OCI-LY1 (cell line): ENCODE data around the gene KIF16B.

Experiments used
- H2AFZ ChIP-seq: fragments of 200-600 bp; sonication (generic), shearing (Covaris generic); 2 replicates; pipeline ENCODE4 v1.6.0; 2014; ENCODE audit warnings: antibody characterized with exemption, mild to moderate bottlenecking, low read length
- H3F3A ChIP-seq: fragments of 200-600 bp; sonication (generic), shearing (Covaris generic); 2 replicates; pipeline ENCODE4 v1.6.0; 2014; ENCODE audit warnings: mild to moderate bottlenecking, antibody characterized with exemption, low read length, moderate library complexity; ENCODE audit not compliant: insufficient read depth
- H3K27ac ChIP-seq: fragments of 200-600 bp; sonication (generic); 2 replicates; pipeline ENCODE4 v1.5.1; 2014; ENCODE audit warnings: low read length, mixed run types, mild to moderate bottlenecking, low read depth; ENCODE audit not compliant: poor library complexity, severe bottlenecking
- H3K27me3 ChIP-seq: fragments of 200-600 bp; sonication (generic); 2 replicates; pipeline ENCODE4 v1.6.0; 2014; ENCODE audit warnings: antibody characterized with exemption, mild to moderate bottlenecking, low read length, moderate library complexity; ENCODE audit not compliant: insufficient read depth
- H3K36me3 ChIP-seq: fragments of 200-600 bp; sonication (generic); 2 replicates; pipeline ENCODE4 v1.6.1; 2014; ENCODE audit warnings: mild to moderate bottlenecking, antibody characterized with exemption, low read length, moderate library complexity, mixed read lengths; ENCODE audit not compliant: insufficient read depth
- H3K4me1 ChIP-seq: fragments of 200-600 bp; sonication (generic); 2 replicates; pipeline ENCODE4 v1.5.1; 2014; ENCODE audit warnings: mild to moderate bottlenecking, low read length, moderate library complexity; ENCODE audit not compliant: insufficient read depth, severe bottlenecking
- H3K4me2 ChIP-seq: fragments of 200-600 bp; sonication (generic), shearing (Covaris generic); 2 replicates; pipeline ENCODE4 v1.6.1; 2014; ENCODE audit warnings: low read length
- H3K4me3 ChIP-seq: fragments of 200-600 bp; sonication (generic); 2 replicates; pipeline ENCODE4 v1.5.1; 2014; ENCODE audit warnings: low read length, low read depth, mild to moderate bottlenecking, mixed read lengths; ENCODE audit not compliant: poor library complexity, severe bottlenecking
- H3K79me2 ChIP-seq: fragments of 200-600 bp; shearing (Covaris generic); 2 replicates; pipeline ENCODE4 v1.6.1; 2016; ENCODE audit warnings: mixed run types, low read length, mixed read lengths; ENCODE audit not compliant: insufficient read depth
- H3K9ac ChIP-seq: fragments of 200-600 bp; sonication (generic), shearing (Covaris generic); 2 replicates; pipeline ENCODE4 v1.6.1; 2014; ENCODE audit warnings: mild to moderate bottlenecking, low read length, mixed read lengths
- H3K9me2 ChIP-seq: fragments of 200-600 bp; sonication (generic), shearing (Covaris generic); 2 replicates; pipeline ENCODE4 v1.6.1; 2014; ENCODE audit warnings: low read depth, mild to moderate bottlenecking, low read length, mixed read lengths
- H3K9me3 ChIP-seq: fragments of 200-600 bp; shearing (Covaris generic); 2 replicates; pipeline ENCODE4 v1.6.1; 2014; ENCODE audit warnings: low read length, mixed read lengths
- H4K20me1 ChIP-seq: fragments of 200-600 bp; sonication (generic), shearing (Covaris generic); 2 replicates; pipeline ENCODE4 v1.6.0; 2016; ENCODE audit warnings: mild to moderate bottlenecking, low read length; ENCODE audit not compliant: insufficient read depth
- CTCF ChIP-seq: fragments of 200-600 bp; sonication (generic), shearing (Covaris generic); IDR thresholded peaks from 2 replicates; pipeline ENCODE4 v1.5.1; 2017; ENCODE audit warnings: mild to moderate bottlenecking, antibody characterized with exemption, low read length, moderate library complexity, mixed read lengths
- EZH2 ChIP-seq: fragments of 200-600 bp; sonication (generic), shearing (Covaris generic); IDR thresholded peaks from 2 replicates; pipeline ENCODE4 v1.8.0; 2017; ENCODE audit warnings: borderline replicate concordance, mixed run types, mild to moderate bottlenecking, antibody characterized with exemption, low read length, moderate library complexity, mixed read lengths

Gene KIF16B

GRCh38 chr20:16446991-16447390 is 126.3 kb downstream of the KIF16B start:
- no peaks in the 10 kb centered on the region for H3K79me2 ChIP-seq
- no peaks in the 10 kb centered on the region for H3K27me3 ChIP-seq
- no peak overlapping the region for H3K4me3 ChIP-seq
- H3K27ac ChIP-seq = no peak overlapping the region
- no peak overlapping the region for H3K9ac ChIP-seq
- no peak overlapping the region for H2AFZ ChIP-seq
- no peaks in the 10 kb centered on the region for H3F3A ChIP-seq
- H3K36me3 ChIP-seq = no peaks in the 10 kb centered on the region
- H4K20me1 ChIP-seq = no peaks in the 10 kb centered on the region
- H3K4me2 ChIP-seq = no peak overlapping the region
- H3K9me2 ChIP-seq = no peaks in the 10 kb centered on the region
- H3K9me3 ChIP-seq = no peaks in the 10 kb centered on the region
- peaks cover 19% of the 10 kb centered on the region for H3K4me1 ChIP-seq
- TF ChIP-seq CTCF (no peak), EZH2 (no peak)

- Histone ChIP-seq H3K79me2 (no peaks in the 10 kb centered on the region), H3K4me1 (peaks cover 11% of the 10 kb centered on the region), H3K27me3 (no peaks in the 10 kb centered on the region), H3K9ac (no peak overlapping the region), H3K36me3 (no peaks in the 10 kb centered on the region), H2AFZ (no peak overlapping the region), H3K27ac (no peak overlapping the region), H3K4me2 (no peak overlapping the region), H3K9me2 (no peaks in the 10 kb centered on the region), H4K20me1 (no peaks in the 10 kb centered on the region), H3F3A (no peaks in the 10 kb centered on the region), H3K9me3 (no peaks in the 10 kb centered on the region), H3K4me3 (no peak overlapping the region)
- TF ChIP-seq CTCF = no peak
- TF ChIP-seq EZH2 = no peak
These were observed 127.0 kb downstream of the KIF16B start for GRCh38 chr20:16446246-16446645.

GRCh38 chr20:16445482-16445881 is 127.8 kb downstream of the KIF16B start:
- H3K36me3 ChIP-seq = no peaks in the 10 kb centered on the region
- no peaks in the 10 kb centered on the region for H3K27me3 ChIP-seq
- no peak for TF ChIP-seq EZH2
- no peak for TF ChIP-seq CTCF
- H3K9me2 ChIP-seq = no peaks in the 10 kb centered on the region
- H4K20me1 ChIP-seq = no peaks in the 10 kb centered on the region
- no peak overlapping the region for H3K4me3 ChIP-seq
- H3K9me3 ChIP-seq = no peaks in the 10 kb centered on the region
- no peaks in the 10 kb centered on the region for H3F3A ChIP-seq
- H3K4me2 ChIP-seq = no peak overlapping the region
- peaks cover 4% of the 10 kb centered on the region for H3K4me1 ChIP-seq
- no peak overlapping the region for H3K9ac ChIP-seq
- no peak overlapping the region for H2AFZ ChIP-seq
- H3K27ac ChIP-seq = no peak overlapping the region
- H3K79me2 ChIP-seq = no peaks in the 10 kb centered on the region
